ENCODE data around the gene PABPC1L2B. TPM values are rescaled to one million over a fixed set of nuclear protein-coding genes. Genes with fewer than 3 reads are reported as not detected.
"Not testable (repeated sequence)": the region's sequence is repeated elsewhere in the genome, so short reads cannot be mapped to it uniquely, and the experiment has no call there.

Gene PABPC1L2B
- total RNA-seq = not detected
- polyA plus RNA-seq = not detected
- long read RNA-seq, donor 1 = 0 reads
- long read RNA-seq, donor 2 = 0 reads
- long read RNA-seq, donor 3 = 0 reads
- long read RNA-seq, donor 4 = 0 reads

DNA sequence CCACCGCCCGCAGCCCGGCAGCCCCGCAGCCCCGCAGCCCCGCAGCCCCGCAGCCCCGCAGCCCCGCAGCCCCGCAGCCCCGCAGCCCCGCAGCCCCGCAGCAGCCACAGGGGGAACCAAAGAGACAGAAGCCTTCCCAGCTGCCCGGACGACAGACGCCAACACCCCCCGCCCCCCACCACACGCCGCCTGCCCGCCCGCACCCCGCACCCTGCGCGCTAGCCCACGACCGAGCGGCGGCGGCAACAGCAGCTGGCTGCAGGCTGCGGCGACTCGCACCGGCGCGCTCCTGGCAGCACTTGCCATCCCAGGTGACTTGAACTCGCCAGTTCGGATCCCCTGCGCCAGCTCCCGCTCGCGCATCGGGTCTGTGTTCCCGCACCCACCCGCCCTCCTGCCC is at the start of gene PABPC1L2B:
Gene PABPC1L2B (plus strand): TSS at position 207 of the 400 bp plus-strand sequence. CDS start 704 bp downstream, outside the sequence.
- DNase-seq; H3K4me3 ChIP-seq (ENCODE audit: low read length); H3K27me3 ChIP-seq (ENCODE audit: control insufficient read depth, insufficient read depth); H3K4me1 ChIP-seq (ENCODE audit: control insufficient read depth, insufficient read depth, low read length); intact Hi-C loops (cut with DNase I); H3K9me3 ChIP-seq (ENCODE audit: control insufficient read depth, low read length); ATAC-seq; H3K27ac ChIP-seq (ENCODE audit: low read length): not testable (repeated sequence)
- WGBS = no CpG with 5 or more reads among the region's 44 CpGs

DNA sequence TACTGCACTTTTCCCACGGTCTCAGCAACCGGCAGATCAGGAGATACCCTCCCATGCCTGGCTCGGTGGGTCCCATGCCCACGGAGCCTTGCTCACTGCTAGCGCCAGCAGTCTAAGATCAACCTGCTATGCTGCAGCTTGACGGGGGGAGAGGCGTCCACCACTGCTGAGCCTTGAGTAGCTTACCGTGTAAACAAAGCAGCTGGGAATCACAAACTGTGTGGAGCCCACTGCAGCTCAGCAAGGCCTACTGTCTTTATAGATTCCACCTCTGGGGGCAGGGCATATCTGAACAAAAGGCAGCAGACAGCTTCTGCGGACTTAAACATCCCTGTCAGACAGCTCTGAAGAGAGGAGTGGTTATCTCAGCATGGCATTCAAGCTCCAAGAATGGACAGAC is 42.8 kb upstream of the PABPC1L2B start:
- H3K27me3 ChIP-seq (ENCODE audit: control insufficient read depth, insufficient read depth); H3K9me3 ChIP-seq (ENCODE audit: control insufficient read depth, low read length); ATAC-seq; H3K4me3 ChIP-seq (ENCODE audit: low read length); H3K4me1 ChIP-seq (ENCODE audit: control insufficient read depth, insufficient read depth, low read length); intact Hi-C loops (cut with DNase I); DNase-seq; H3K27ac ChIP-seq (ENCODE audit: low read length): not testable (repeated sequence)
- WGBS = no CpG with 5 or more reads among the region's 9 CpGs

DNA sequence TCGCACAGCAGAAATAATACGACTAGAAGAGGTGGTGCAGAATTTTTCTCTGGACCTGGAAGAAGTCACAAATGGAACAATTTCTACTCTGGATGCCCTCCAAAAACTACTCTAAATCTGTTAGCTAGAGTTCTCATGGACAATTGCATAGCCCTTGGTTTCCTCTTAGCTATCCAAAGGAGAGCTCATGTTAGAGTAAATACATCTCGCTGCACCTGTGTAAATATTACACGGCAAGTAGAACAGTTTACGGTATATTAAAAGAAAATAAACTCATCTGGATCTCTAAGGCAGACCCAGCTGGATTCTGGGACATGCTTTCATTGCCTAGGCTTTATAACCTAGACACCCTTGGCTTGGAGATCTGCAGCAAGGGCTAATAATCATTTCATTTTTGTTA is 30.9 kb upstream of the PABPC1L2B start:
- H3K27me3 ChIP-seq (ENCODE audit: control insufficient read depth, insufficient read depth); H3K9me3 ChIP-seq (ENCODE audit: control insufficient read depth, low read length); H3K4me3 ChIP-seq (ENCODE audit: low read length); ATAC-seq; H3K27ac ChIP-seq (ENCODE audit: low read length); H3K4me1 ChIP-seq (ENCODE audit: control insufficient read depth, insufficient read depth, low read length); intact Hi-C loops (cut with DNase I); DNase-seq: not testable (repeated sequence)
- WGBS = no CpG with 5 or more reads among the region's 5 CpGs

DNA sequence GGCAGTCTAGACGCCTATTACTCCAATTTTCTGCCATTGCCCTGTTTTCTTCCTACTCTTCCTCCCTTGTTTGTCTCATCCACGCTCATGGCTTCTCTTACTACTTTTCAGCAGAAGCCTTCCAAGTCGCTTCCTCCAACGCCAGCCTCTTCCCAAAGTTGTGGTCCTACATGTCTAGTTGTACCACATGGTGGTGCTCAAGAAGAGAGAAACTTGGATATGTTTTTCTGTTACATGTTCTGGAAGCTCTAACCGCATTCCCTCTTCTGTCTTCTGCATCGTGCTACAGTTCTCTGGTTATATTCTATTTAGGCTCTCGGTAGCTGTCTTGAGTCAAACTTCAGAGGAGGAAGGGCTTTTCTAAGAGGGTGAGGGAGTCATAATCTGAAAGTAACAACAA is 27.9 kb upstream of the PABPC1L2B start:
- intact Hi-C loops (cut with DNase I) = not testable (repeated sequence)

DNA sequence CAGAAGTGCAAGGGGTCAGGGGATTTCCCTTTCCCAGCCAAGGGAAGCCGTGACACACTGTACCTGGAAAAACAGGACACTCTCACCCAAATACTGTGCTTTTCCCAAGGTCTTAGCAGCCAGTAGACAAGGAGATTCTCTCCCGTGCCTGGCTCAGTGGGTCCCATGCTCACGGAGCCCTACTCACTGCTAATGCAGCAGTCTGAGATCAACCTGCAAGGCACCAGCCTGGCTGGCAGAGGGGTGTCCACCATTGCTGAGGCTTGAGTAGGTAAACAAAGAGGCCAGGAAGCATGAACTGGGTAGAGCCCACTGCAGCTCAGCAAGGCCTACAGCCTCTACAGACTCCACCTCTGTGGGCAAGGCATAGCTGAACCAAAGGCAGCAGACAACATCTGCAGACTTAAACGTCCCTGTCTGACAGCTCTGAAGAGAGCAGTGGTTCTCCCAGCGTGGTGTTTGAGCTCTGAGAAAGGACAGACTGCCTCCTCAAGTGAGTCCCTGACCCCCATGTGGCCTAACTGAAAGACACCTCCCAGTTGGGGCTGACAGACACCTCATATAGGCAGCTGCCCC is 21.8 kb upstream of the PABPC1L2B start:
- H3K4me3 ChIP-seq (ENCODE audit: low read length); H3K27ac ChIP-seq (ENCODE audit: low read length); intact Hi-C loops (cut with DNase I); H3K9me3 ChIP-seq (ENCODE audit: control insufficient read depth, low read length); ATAC-seq; H3K4me1 ChIP-seq (ENCODE audit: control insufficient read depth, insufficient read depth, low read length); H3K27me3 ChIP-seq (ENCODE audit: control insufficient read depth, insufficient read depth): not testable (repeated sequence)
- DNase-seq = peak in 1 of 3 donors; percentile 2
- 59% methylated on average over 5 of the region's 5 CpGs for WGBS

More for the DNA sequence above, 27.9 kb upstream of the PABPC1L2B start:
- H3K27ac ChIP-seq (ENCODE audit: low read length); ATAC-seq; H3K27me3 ChIP-seq (ENCODE audit: control insufficient read depth, insufficient read depth); H3K4me1 ChIP-seq (ENCODE audit: control insufficient read depth, insufficient read depth, low read length); H3K4me3 ChIP-seq (ENCODE audit: low read length); H3K9me3 ChIP-seq (ENCODE audit: control insufficient read depth, low read length); DNase-seq: not testable (repeated sequence)
- no CpG with 5 or more reads among the region's 7 CpGs for WGBS

DNA sequence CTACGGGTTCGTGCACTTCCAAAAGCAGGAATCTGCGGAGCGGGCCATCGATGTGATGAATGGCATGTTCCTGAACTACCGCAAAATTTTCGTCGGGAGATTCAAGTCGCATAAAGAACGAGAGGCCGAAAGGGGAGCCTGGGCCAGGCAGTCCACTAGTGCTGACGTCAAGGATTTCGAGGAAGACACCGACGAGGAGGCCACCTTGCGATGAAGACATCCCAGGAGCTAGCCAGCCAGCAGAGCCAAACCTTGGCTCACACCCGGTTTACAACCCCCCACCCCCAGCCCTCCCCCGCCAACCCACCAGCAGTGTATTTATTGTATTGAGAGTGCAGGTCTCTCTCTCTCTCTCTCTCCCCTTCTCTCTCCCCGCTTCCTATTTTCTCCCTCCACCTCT is 1.3 kb downstream of the PABPC1L2B start:
- H3K4me1 ChIP-seq (ENCODE audit: control insufficient read depth, insufficient read depth, low read length); H3K4me3 ChIP-seq (ENCODE audit: low read length); H3K27ac ChIP-seq (ENCODE audit: low read length); ATAC-seq; H3K27me3 ChIP-seq (ENCODE audit: control insufficient read depth, insufficient read depth); H3K9me3 ChIP-seq (ENCODE audit: control insufficient read depth, low read length); intact Hi-C loops (cut with DNase I); DNase-seq: not testable (repeated sequence)
- WGBS = no CpG with 5 or more reads among the region's 19 CpGs

DNA sequence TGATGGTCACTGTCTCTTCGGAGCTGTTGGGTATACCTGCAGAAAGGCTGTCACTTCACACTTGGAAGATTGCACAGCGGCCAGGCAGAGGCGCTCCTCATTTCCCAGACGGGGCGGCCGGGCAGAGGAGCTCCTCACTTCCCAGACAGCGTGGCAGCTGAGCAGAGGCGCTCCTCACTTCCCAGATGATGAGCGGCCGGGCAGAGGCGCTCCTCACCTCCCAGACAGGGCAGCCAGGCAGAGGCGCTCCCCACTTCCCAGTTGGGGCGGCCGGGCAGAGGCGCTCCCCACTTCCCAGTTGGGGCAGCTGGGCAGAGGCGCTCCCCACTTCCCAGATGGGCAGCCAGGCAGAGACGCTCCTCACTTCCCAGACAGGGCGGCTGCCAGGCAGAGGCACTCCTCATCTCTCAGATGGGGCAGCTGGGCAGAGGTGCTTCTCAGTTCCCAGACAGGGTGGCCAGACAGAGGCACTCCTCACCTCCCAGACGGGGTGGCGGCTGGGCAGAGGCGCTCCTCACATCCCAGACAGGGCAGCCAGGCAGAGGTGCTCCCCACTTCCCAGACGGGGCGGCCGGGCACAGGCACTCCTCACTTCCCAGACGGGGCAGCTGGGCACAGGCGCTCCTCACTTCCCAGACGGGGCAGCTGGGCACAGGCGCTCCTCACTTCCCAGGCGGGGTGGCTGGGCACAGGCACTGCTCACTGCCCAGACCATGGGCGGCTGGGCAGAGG is 18.8 kb downstream of the PABPC1L2B start:
- no peaks in the 10 kb centered on the region for H3K4me1 ChIP-seq (ENCODE audit: control insufficient read depth, insufficient read depth, low read length)
- DNase-seq (peak in 1 of 3 donors; percentile 46), ATAC-seq (no peak)
- no peaks in the 10 kb centered on the region for H3K9me3 ChIP-seq (ENCODE audit: control insufficient read depth, low read length)
- no peaks in the 10 kb centered on the region for H3K27me3 ChIP-seq (ENCODE audit: control insufficient read depth, insufficient read depth)
- H3K4me3 ChIP-seq (ENCODE audit: low read length) = no peak overlapping the region
- intact Hi-C loops (cut with DNase I) = no loop called here
- 89% methylated on average over 26 of the region's 30 CpGs for WGBS
- H3K27ac ChIP-seq (ENCODE audit: low read length) = no peak overlapping the region

DNA sequence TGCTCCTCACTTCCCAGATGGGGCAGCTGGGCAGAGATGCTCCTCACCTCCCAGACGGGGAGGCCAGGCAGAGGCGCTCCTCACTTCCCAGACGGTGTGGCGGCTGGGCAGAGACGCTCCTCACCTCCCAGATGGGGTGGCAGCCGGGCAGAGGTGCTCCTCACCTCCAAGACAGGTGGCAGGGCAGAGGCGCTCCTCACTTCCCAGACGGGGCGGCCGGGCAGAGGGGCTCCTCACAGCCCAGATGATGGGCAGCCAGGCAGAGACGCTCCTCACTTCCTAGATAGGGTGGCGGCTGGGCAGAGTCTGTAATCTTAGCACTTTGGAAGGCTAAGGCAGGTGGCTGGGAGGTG is 19.3 kb downstream of the PABPC1L2B start:
- H3K9me3 ChIP-seq (ENCODE audit: control insufficient read depth, low read length); H3K4me1 ChIP-seq (ENCODE audit: control insufficient read depth, insufficient read depth, low read length); DNase-seq; H3K27me3 ChIP-seq (ENCODE audit: control insufficient read depth, insufficient read depth); intact Hi-C loops (cut with DNase I); ATAC-seq; H3K27ac ChIP-seq (ENCODE audit: low read length); H3K4me3 ChIP-seq (ENCODE audit: low read length): not testable (repeated sequence)
- over 99% methylated on average over 12 of the region's 12 CpGs for WGBS

DNA sequence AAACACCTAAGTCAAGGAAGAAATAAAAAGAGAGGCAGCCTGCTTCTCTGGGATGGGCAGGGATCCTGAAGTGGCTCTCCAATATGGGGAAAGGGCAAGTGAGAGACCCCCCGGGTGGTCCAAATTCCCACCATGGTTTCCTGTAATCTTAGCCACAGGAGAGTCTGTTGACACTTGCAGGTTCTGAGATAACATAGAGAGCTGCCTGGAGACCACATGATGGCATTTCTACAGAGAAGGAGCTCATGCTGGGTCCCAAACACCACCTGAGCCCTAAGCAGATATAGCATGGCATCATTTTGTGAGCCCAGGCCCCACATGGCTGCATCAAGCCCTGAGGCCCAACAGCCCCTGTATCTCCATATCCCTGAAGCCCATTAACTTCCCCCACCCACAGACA is 26.1 kb downstream of the PABPC1L2B start:
- intact Hi-C loops (cut with DNase I) = no loop called here
- no peak for DNase-seq
- H3K4me1 ChIP-seq (ENCODE audit: control insufficient read depth, insufficient read depth, low read length) = no peaks in the 10 kb centered on the region
- H3K4me3 ChIP-seq (ENCODE audit: low read length) = no peak overlapping the region
- no peaks in the 10 kb centered on the region for H3K9me3 ChIP-seq (ENCODE audit: control insufficient read depth, low read length)
- WGBS = 0% methylated on average over 1 of the region's 1 CpG
- no peak overlapping the region for H3K27ac ChIP-seq (ENCODE audit: low read length)
- no peaks in the 10 kb centered on the region for H3K27me3 ChIP-seq (ENCODE audit: control insufficient read depth, insufficient read depth)
- ATAC-seq = no peak

Data from right cardiac atrium (tissue), 5 donors.